Tibial nerve (tissue), 3 donors: ENCODE data around the gene AOPEP.

Experiments
- POLR2A ChIP-seq, 2 donors: fragments of 450-650 bp; IDR thresholded peaks; one replicate each; pipeline ENCODE4 v1.6.1; 2017; ENCODE audit warnings: antibody characterized with exemption in 2 of 2, mild to moderate bottlenecking in 2 of 2, moderate library complexity in 2 of 2
- TF ChIP-seq, protein P1 (sequence below), 5 experiments: fragments of 200-600 bp in 3 of 5; fragments of 450-650 bp in 2 of 5; sonication (generic) in 3 of 5; IDR thresholded peaks; one replicate each; pipeline ENCODE4 v1.5.1; 2016 to 2019; ENCODE audit warnings: antibody characterized with exemption in 5 of 5, mild to moderate bottlenecking in 3 of 5, moderate library complexity in 2 of 5

DNA sequence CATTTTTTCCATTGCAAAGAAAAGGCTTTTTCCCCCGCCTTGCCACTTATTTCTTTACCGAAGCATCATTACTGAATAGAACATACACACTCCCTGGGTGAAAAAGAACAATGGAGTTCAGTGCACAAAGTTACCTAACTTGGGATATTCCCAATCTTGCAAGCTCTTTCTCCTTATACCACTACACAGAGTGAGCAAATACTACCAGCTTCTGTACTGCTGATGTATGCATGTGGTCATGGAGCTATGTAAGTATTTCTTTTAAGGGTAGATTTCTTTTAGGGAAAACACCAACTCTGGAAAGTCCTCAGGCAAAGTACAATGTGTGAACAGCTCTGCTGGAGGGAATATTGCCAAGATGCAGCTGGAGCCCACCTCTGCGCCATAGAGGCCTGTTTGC is 81.1 kb downstream of the AOPEP start:
- TF ChIP-seq, protein P1, sequence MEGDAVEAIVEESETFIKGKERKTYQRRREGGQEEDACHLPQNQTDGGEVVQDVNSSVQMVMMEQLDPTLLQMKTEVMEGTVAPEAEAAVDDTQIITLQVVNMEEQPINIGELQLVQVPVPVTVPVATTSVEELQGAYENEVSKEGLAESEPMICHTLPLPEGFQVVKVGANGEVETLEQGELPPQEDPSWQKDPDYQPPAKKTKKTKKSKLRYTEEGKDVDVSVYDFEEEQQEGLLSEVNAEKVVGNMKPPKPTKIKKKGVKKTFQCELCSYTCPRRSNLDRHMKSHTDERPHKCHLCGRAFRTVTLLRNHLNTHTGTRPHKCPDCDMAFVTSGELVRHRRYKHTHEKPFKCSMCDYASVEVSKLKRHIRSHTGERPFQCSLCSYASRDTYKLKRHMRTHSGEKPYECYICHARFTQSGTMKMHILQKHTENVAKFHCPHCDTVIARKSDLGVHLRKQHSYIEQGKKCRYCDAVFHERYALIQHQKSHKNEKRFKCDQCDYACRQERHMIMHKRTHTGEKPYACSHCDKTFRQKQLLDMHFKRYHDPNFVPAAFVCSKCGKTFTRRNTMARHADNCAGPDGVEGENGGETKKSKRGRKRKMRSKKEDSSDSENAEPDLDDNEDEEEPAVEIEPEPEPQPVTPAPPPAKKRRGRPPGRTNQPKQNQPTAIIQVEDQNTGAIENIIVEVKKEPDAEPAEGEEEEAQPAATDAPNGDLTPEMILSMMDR (IDR thresholded peaks at IDR 0.05), result no peak
- no peak for TF ChIP-seq POLR2A (IDR thresholded peaks at IDR 0.05)
